Fibroblast of pulmonary artery (primary cell): Measurements from ENCODE around the gene CMAS.
"Not testable (repeated sequence)": the region's sequence is repeated elsewhere in the genome, so short reads cannot be mapped to it uniquely, and the experiment has no call there.

Source experiments
- DNase-seq: peaks from one replicate; pipeline ENCODE4 v3.0.0-alpha.2; 2010; ENCODE audit warnings: low read depth
- H3K4me3 ChIP-seq: replicated peaks from 2 replicates; pipeline ENCODE4 v1.5.1; 2011; ENCODE audit warnings: low read depth, mild to moderate bottlenecking, control low read depth, low read length, moderate library complexity
- CTCF ChIP-seq: IDR thresholded peaks from 2 replicates; pipeline ENCODE4 v1.5.1; 2011; ENCODE audit warnings: mild to moderate bottlenecking, control low read depth, low read length, inconsistent platforms; ENCODE audit errors: missing control alignments

Gene CMAS

GRCh38 chr12:22046090-22046967, at the start of gene CMAS:
Gene CMAS (plus strand): TSS chr12:22046218. CDS start chr12:22046304, 86 bp downstream.
- H3K4me3 ChIP-seq: peak within 1 kb of the TSS; percentile 90
- TF ChIP-seq CTCF: no peak
- peak; percentile 69 for DNase-seq

GRCh38 chr12:21998295-21998694, 47.7 kb upstream of the CMAS start:
- no peak for DNase-seq
- TF ChIP-seq CTCF: no peak
- H3K4me3 ChIP-seq: no peak overlapping the region

GRCh38 chr12:21998782-21999181, 47.2 kb upstream of the CMAS start:
- H3K4me3 ChIP-seq: no peak overlapping the region
- no peak for TF ChIP-seq CTCF
- DNase-seq: no peak

- no peak for TF ChIP-seq CTCF
- H3K4me3 ChIP-seq: no peak overlapping the region
- DNase-seq: no peak
Observed at GRCh38 chr12:22002430-22002829, 43.6 kb upstream of the CMAS start.

GRCh38 chr12:22007794-22008193, 38.2 kb upstream of the CMAS start:
- DNase-seq, H3K4me3 ChIP-seq: not testable (repeated sequence)

GRCh38 chr12:22008196-22008595, 37.8 kb upstream of the CMAS start:
- no peak overlapping the region for H3K4me3 ChIP-seq
- no peak for DNase-seq
- no peak for TF ChIP-seq CTCF

GRCh38 chr12:22014041-22014782, 31.8 kb upstream of the CMAS start:
- no peak for DNase-seq
- H3K4me3 ChIP-seq: no peak overlapping the region
- no peak for TF ChIP-seq CTCF
